RWPE2 (cell line): ENCODE measurements around the gene MRTFA.
A peak's percentile ranks its signal among the peaks of the same experiment; 100 is the strongest.

Experiments used
- ATAC-seq: fragments of 200-7000 bp; cut with Tn5 transposase; 3 replicates; pipeline ENCODE4 v1.9.1; 2021; ENCODE audit warnings: low read depth
- DNase-seq: peaks from one replicate; pipeline ENCODE4 v3.0.0-alpha.2; 2020; ENCODE audit warnings: low spot score
- H3K27ac ChIP-seq: fragments of 450-650 bp; 2 replicates; pipeline ENCODE4 v1.5.1; 2017; ENCODE audit warnings: mild to moderate bottlenecking; ENCODE audit not compliant: poor library complexity, severe bottlenecking
- H3K27me3 ChIP-seq: fragments of 250-450 bp; sonication (Bioruptor Pico); 2 replicates; pipeline ENCODE4 v1.5.1; 2021; ENCODE audit warnings: mild to moderate bottlenecking, moderate library complexity; ENCODE audit not compliant: insufficient read depth, poor library complexity, severe bottlenecking
- H3K36me3 ChIP-seq: fragments of 250-450 bp; sonication (Bioruptor Pico); 2 replicates; pipeline ENCODE4 v1.5.1; 2020; ENCODE audit warnings: low read depth, mild to moderate bottlenecking, moderate library complexity
- H3K4me1 ChIP-seq: fragments of 250-450 bp; sonication (Bioruptor Pico); 2 replicates; pipeline ENCODE4 v1.5.1; 2021; ENCODE audit warnings: mild to moderate bottlenecking, moderate library complexity; ENCODE audit not compliant: insufficient read depth, poor library complexity, severe bottlenecking
- H3K4me3 ChIP-seq: fragments of 250-450 bp; sonication (Bioruptor Pico); 2 replicates; pipeline ENCODE4 v1.5.1; 2021; ENCODE audit warnings: mild to moderate bottlenecking, moderate library complexity; ENCODE audit not compliant: severe bottlenecking
- H3K9me3 ChIP-seq: fragments of 250-450 bp; sonication (Bioruptor Pico); 2 replicates; pipeline ENCODE4 v1.5.1; 2021; ENCODE audit warnings: mild to moderate bottlenecking, moderate library complexity; ENCODE audit not compliant: severe bottlenecking
- TF ChIP-seq, protein P1 (sequence below): fragments of 450-650 bp; IDR thresholded peaks from one replicate; pipeline ENCODE4 v1.5.1; 2017; ENCODE audit warnings: mild to moderate bottlenecking, moderate library complexity; ENCODE audit not compliant: poor library complexity, severe bottlenecking

MRTFA gene

DNA sequence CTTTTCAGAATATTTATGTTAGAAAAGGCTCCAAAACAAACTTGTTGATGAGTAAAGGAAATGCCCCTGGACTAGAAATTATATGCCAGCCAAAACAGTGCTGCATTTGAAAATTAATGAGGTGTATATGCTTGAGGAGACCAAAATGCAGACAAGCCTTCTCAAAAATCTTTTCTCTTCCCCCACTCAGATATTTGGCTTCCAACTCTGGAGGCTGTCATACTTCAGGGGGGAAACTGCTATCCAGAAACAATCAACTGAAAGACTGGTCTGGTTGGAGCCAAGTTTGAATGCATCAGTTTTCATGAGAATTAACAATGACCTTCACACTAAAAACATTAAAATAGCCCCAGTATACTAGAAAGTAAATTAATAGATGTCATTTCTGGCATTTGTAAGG lies 167.9 kb downstream of the MRTFA start:
- no peaks in the 10 kb centered on the region for H3K9me3 ChIP-seq
- no peaks in the 10 kb centered on the region; the same call in 1 of the 2 replicates for H3K36me3 ChIP-seq
- DNase-seq (no peak), ATAC-seq (no peak)
- H3K27ac ChIP-seq, result no peak overlapping the region
- no peaks in the 10 kb centered on the region for H3K4me1 ChIP-seq
- H3K4me3 ChIP-seq, result no peak overlapping the region
- no peaks in the 10 kb centered on the region for H3K27me3 ChIP-seq
- TF ChIP-seq, protein P1, sequence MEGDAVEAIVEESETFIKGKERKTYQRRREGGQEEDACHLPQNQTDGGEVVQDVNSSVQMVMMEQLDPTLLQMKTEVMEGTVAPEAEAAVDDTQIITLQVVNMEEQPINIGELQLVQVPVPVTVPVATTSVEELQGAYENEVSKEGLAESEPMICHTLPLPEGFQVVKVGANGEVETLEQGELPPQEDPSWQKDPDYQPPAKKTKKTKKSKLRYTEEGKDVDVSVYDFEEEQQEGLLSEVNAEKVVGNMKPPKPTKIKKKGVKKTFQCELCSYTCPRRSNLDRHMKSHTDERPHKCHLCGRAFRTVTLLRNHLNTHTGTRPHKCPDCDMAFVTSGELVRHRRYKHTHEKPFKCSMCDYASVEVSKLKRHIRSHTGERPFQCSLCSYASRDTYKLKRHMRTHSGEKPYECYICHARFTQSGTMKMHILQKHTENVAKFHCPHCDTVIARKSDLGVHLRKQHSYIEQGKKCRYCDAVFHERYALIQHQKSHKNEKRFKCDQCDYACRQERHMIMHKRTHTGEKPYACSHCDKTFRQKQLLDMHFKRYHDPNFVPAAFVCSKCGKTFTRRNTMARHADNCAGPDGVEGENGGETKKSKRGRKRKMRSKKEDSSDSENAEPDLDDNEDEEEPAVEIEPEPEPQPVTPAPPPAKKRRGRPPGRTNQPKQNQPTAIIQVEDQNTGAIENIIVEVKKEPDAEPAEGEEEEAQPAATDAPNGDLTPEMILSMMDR, result no peak

DNA sequence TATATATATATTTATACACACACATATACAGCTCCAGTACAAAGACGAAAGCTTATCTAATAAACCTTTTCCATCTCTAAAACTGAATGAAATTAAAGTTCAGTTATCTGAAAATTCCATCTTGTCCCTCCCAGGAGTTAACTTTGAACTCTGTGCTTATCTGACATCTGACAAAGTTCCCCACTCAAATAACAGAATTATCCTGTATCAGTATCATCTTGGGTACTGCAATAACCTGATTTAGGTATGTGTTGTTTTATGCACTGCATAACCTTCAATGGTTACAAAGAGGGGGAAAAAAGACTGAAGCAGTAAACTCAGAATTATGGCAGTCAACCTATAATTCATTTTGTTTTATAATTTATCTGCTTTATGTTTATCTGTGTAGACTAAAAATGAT lies 169.5 kb downstream of the MRTFA start:
- Histone ChIP-seq H3K4me3 (no peak overlapping the region), H3K27me3 (no peaks in the 10 kb centered on the region), H3K4me1 (no peaks in the 10 kb centered on the region), H3K9me3 (no peaks in the 10 kb centered on the region), H3K27ac (no peak overlapping the region), H3K36me3 (peaks cover 3% of the 10 kb centered on the region)
- ATAC-seq (no peak), DNase-seq (no peak)
- TF ChIP-seq, protein P1, result no peak

DNA sequence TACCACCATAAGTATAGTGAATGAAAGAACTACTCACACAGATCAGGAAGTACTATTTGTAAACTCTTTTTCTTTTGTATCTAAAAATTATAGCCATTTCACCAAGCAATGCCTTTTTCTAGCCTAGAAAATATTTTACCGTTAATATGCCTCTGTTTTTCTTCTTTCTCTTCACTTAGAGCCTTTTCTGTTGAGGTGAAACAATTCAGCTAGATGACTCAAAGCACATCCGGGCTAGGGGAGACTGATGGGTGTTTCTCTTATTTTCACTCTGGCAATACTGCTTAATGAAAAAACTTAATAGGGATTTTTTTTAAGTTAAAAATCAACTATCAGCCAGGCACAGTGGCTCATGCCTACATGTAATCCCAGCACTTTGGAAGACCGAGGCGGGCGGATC lies 172.8 kb downstream of the MRTFA start:
- DNase-seq, result no peak
- Histone ChIP-seq H3K36me3 (peaks cover 11% of the 10 kb centered on the region), H3K27me3 (no peaks in the 10 kb centered on the region), H3K27ac (peak overlapping the region; percentile 1), H3K4me3 (no peak overlapping the region), H3K4me1 (peaks cover 8% of the 10 kb centered on the region), H3K9me3 (no peaks in the 10 kb centered on the region)
- no peak for ATAC-seq
- TF ChIP-seq, protein P1, result no peak

DNA sequence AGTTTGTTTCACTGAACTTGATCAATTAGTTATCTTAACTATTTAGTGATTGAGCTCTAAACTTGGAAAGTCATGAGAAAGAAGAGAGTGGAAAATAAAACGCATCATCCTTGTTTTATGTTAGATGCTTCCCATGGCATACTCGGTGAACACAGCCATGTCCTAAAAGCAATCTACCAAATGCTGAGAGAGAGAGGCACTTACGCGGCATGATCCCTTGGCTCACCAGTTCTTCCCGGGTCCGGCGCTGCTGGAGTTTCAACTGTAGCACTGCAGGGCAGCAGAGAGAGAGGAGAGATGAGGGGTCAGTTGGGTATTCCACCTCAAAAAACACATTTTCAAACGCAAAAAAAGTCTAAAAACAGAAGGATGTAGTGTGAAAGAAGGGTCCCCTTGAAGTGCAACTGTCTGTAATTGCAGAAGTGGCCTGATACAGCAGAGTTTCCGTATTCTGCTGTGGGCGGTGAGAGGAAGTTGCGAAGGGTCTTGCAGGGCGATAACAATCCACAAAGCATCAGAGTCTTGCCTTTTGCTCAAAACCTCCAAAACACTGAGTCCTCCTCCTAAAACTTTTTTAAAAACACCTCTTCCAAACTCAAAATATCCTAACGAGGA lies 173.4 kb downstream of the MRTFA start:
- H3K4me1 ChIP-seq, result peaks cover 8% of the 10 kb centered on the region
- H3K27me3 ChIP-seq, result no peaks in the 10 kb centered on the region
- H3K4me3 ChIP-seq, result no peak overlapping the region
- H3K9me3 ChIP-seq, result no peaks in the 10 kb centered on the region
- TF ChIP-seq, protein P1, result no peak
- peaks cover 16% of the 10 kb centered on the region for H3K36me3 ChIP-seq
- no peak overlapping the region for H3K27ac ChIP-seq
- ATAC-seq (no peak), DNase-seq (no peak)

DNA sequence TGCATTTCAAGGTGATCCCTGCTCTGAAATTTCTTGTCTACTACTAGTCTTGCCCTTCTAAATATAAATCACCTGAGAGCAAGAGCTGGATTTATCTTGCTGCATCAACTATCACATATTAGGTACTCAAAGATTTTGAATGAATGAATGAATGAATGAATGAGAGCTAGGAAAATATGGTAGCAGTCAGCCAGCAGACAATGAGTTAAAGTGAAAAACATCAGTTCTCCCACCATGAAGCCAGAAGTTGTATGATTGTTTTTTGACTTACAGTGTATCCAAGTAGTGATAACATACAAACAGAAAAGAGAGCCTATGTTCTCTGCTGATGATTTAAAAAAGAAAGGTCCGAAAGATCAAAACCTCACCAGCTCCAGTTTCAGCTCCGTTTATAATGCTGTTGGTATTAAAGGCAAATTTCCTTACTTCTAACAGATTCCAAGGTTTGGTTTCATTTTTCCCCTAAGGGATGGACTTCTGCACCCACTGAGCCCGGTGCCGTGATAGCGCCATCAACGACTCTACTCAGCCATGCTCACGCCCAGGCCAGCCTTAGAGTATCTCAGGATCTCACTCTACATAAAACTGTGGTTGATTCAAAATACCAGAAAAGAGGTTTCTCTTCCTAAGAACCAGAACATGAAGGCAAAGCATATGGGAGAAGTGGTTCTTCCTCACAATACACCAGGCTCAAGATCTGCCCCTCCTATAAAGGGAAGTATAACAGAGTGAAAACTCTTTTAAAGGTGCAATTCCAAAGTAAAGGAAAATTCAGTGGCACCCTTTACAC lies 174.1 kb downstream of the MRTFA start:
- no peaks in the 10 kb centered on the region for H3K9me3 ChIP-seq
- peaks cover 19% of the 10 kb centered on the region for H3K36me3 ChIP-seq
- H3K4me3 ChIP-seq, result no peak overlapping the region
- DNase-seq (no peak), ATAC-seq (no peak)
- H3K27ac ChIP-seq, result no peak overlapping the region
- TF ChIP-seq, protein P1, result no peak
- H3K4me1 ChIP-seq, result peaks cover 8% of the 10 kb centered on the region
- no peaks in the 10 kb centered on the region for H3K27me3 ChIP-seq
